Measurements from ENCODE around the gene DOK6. TPM values are rescaled to one million over a fixed set of nuclear protein-coding genes. Genes with fewer than 3 reads are reported as not detected.

Gene DOK6
- total RNA-seq, 2 experiments from 2014 or later: not detected

GRCh38 chr18:69628774-69629359 lies 228.2 kb downstream of the DOK6 start:
- POLR2A ChIA-PET: no interaction called here
- Mint-ChIP-seq H3K36me3 (ENCODE audit: low read depth) (no peaks in the 10 kb centered on the region), H3K4me1 (no peaks in the 10 kb centered on the region), H3K9me3 (ENCODE audit: low read depth) (no peaks in the 10 kb centered on the region), H3K27ac (no peak overlapping the region), H3K4me3 (no peak overlapping the region), H3K27me3 (peaks cover 1% of the 10 kb centered on the region)
- ATAC-seq (no peak), DNase-seq (no peak)
- CTCF ChIA-PET: no interaction called here
- intact Hi-C loops (cut with DNase I, micrococcal nuclease): no loop called here

GRCh38 chr18:69631281-69631680 lies 230.6 kb downstream of the DOK6 start:
- Mint-ChIP-seq H3K27me3 (peaks cover 3% of the 10 kb centered on the region), H3K4me1 (no peaks in the 10 kb centered on the region), H3K36me3 (ENCODE audit: low read depth) (no peaks in the 10 kb centered on the region), H3K9me3 (ENCODE audit: low read depth) (no peaks in the 10 kb centered on the region), H3K27ac (no peak overlapping the region), H3K4me3 (no peak overlapping the region)
- intact Hi-C loops (cut with DNase I, micrococcal nuclease): loop anchor here in 1 of 2 experiments (10.0 kb wide), 1 partner anchor 814 kb away; no protein-coding TSS in a partner anchor
- ChIA-PET CTCF (interaction anchor here (1.0 to 1.7 kb wide), 2 partner anchors 13 to 455 kb away, joined by 3 to 4 read pairs; no protein-coding TSS in a partner anchor), POLR2A (no interaction called here)
- no peak for DNase-seq
- ATAC-seq: no peak

GRCh38 chr18:69635482-69635881 lies 234.8 kb downstream of the DOK6 start:
- Mint-ChIP-seq H3K4me1 (no peaks in the 10 kb centered on the region), H3K27ac (no peak overlapping the region), H3K27me3 (peaks cover 3% of the 10 kb centered on the region), H3K4me3 (no peak overlapping the region), H3K36me3 (ENCODE audit: low read depth) (no peaks in the 10 kb centered on the region), H3K9me3 (ENCODE audit: low read depth) (no peaks in the 10 kb centered on the region)
- ChIA-PET POLR2A (no interaction called here), CTCF (no interaction called here)
- ATAC-seq (no peak), DNase-seq (no peak)
- intact Hi-C loops (cut with DNase I, micrococcal nuclease): loop anchor here in 1 of 2 experiments (5.0 to 10.0 kb wide), 3 partner anchors 322 to 809 kb away; no protein-coding TSS in a partner anchor

GRCh38 chr18:69636529-69637301 lies 236.0 kb downstream of the DOK6 start:
- H3K4me1 Mint-ChIP-seq: no peaks in the 10 kb centered on the region
- H3K27ac Mint-ChIP-seq: no peak overlapping the region
- intact Hi-C loops (cut with DNase I, micrococcal nuclease): loop anchor here (1.0 to 10.0 kb wide), 5 partner anchors 321 to 808 kb away; no protein-coding TSS in a partner anchor
- H3K9me3 Mint-ChIP-seq (ENCODE audit: low read depth): no peaks in the 10 kb centered on the region
- no peaks in the 10 kb centered on the region for H3K36me3 Mint-ChIP-seq (ENCODE audit: low read depth)
- ChIA-PET POLR2A (no interaction called here), CTCF (interaction anchor here (0.7 to 0.8 kb wide), 3 partner anchors 204 to 450 kb away, joined by 3 read pairs; no protein-coding TSS in a partner anchor)
- H3K4me3 Mint-ChIP-seq: no peak overlapping the region
- DNase-seq (peak; percentile 54), ATAC-seq (peak; percentile 73)
- H3K27me3 Mint-ChIP-seq: peaks cover 2% of the 10 kb centered on the region

- Mint-ChIP-seq H3K27me3 (peaks cover 2% of the 10 kb centered on the region), H3K4me3 (no peak overlapping the region), H3K9me3 (ENCODE audit: low read depth) (no peaks in the 10 kb centered on the region), H3K27ac (no peak overlapping the region), H3K36me3 (ENCODE audit: low read depth) (no peaks in the 10 kb centered on the region), H3K4me1 (no peaks in the 10 kb centered on the region)
- ATAC-seq (no peak), DNase-seq (no peak)
- CTCF ChIA-PET: interaction anchor here (1.0 kb wide), 1 partner anchor 448 kb away, joined by 5 read pairs; no protein-coding TSS in a partner anchor
- intact Hi-C loops (cut with DNase I, micrococcal nuclease): loop anchor here in 1 of 2 experiments (5.0 to 10.0 kb wide), 3 partner anchors 319 to 807 kb away; no protein-coding TSS in a partner anchor
- POLR2A ChIA-PET: no interaction called here
Measured at GRCh38 chr18:69638056-69638455, 237.4 kb downstream of the DOK6 start.

GRCh38 chr18:69647702-69648101 lies 247.0 kb downstream of the DOK6 start:
- Mint-ChIP-seq H3K9me3 (ENCODE audit: low read depth) (no peaks in the 10 kb centered on the region), H3K36me3 (ENCODE audit: low read depth) (no peaks in the 10 kb centered on the region), H3K27me3 (peaks cover 11% of the 10 kb centered on the region), H3K4me3 (no peak overlapping the region), H3K27ac (no peak overlapping the region), H3K4me1 (no peaks in the 10 kb centered on the region)
- ATAC-seq: no peak
- ChIA-PET POLR2A (no interaction called here), CTCF (no interaction called here)
- DNase-seq: no peak
- intact Hi-C loops (cut with DNase I, micrococcal nuclease): no loop called here

- intact Hi-C loops (cut with DNase I, micrococcal nuclease): no loop called here
- ChIA-PET POLR2A (no interaction called here), CTCF (no interaction called here)
- Mint-ChIP-seq H3K27ac (no peak overlapping the region), H3K4me1 (no peaks in the 10 kb centered on the region), H3K27me3 (peaks cover 12% of the 10 kb centered on the region), H3K36me3 (ENCODE audit: low read depth) (no peaks in the 10 kb centered on the region), H3K4me3 (no peak overlapping the region), H3K9me3 (ENCODE audit: low read depth) (no peaks in the 10 kb centered on the region)
- ATAC-seq (no peak), DNase-seq (no peak)
Measured at GRCh38 chr18:69648486-69648885, 247.8 kb downstream of the DOK6 start.

- peaks cover 17% of the 10 kb centered on the region for H3K27me3 Mint-ChIP-seq
- POLR2A ChIA-PET: no interaction called here
- DNase-seq (no peak), ATAC-seq (no peak)
- intact Hi-C loops (cut with DNase I, micrococcal nuclease): no loop called here
- H3K36me3 Mint-ChIP-seq (ENCODE audit: low read depth): no peaks in the 10 kb centered on the region
- no peak overlapping the region for H3K4me3 Mint-ChIP-seq
- H3K4me1 Mint-ChIP-seq: no peaks in the 10 kb centered on the region
- no peaks in the 10 kb centered on the region for H3K9me3 Mint-ChIP-seq (ENCODE audit: low read depth)
- H3K27ac Mint-ChIP-seq: no peak overlapping the region
- CTCF ChIA-PET: no interaction called here
Measured at GRCh38 chr18:69649684-69650083, 249.0 kb downstream of the DOK6 start.

GRCh38 chr18:69651243-69651642 lies 250.6 kb downstream of the DOK6 start:
- intact Hi-C loops (cut with DNase I, micrococcal nuclease): no loop called here
- H3K4me1 Mint-ChIP-seq: no peaks in the 10 kb centered on the region
- H3K27ac Mint-ChIP-seq: no peak overlapping the region
- CTCF ChIA-PET: no interaction called here
- ATAC-seq (no peak), DNase-seq (no peak)
- POLR2A ChIA-PET: no interaction called here
- H3K4me3 Mint-ChIP-seq: no peak overlapping the region
- peaks cover 17% of the 10 kb centered on the region for H3K27me3 Mint-ChIP-seq
- H3K36me3 Mint-ChIP-seq (ENCODE audit: low read depth): no peaks in the 10 kb centered on the region
- no peaks in the 10 kb centered on the region for H3K9me3 Mint-ChIP-seq (ENCODE audit: low read depth)

GRCh38 chr18:69655816-69656215 lies 255.1 kb downstream of the DOK6 start:
- ChIA-PET POLR2A (no interaction called here), CTCF (no interaction called here)
- Mint-ChIP-seq H3K9me3 (ENCODE audit: low read depth) (no peaks in the 10 kb centered on the region), H3K4me3 (no peak overlapping the region), H3K27me3 (peaks cover 12% of the 10 kb centered on the region), H3K27ac (no peak overlapping the region), H3K36me3 (ENCODE audit: low read depth) (no peaks in the 10 kb centered on the region), H3K4me1 (no peaks in the 10 kb centered on the region)
- DNase-seq: no peak
- intact Hi-C loops (cut with DNase I, micrococcal nuclease): no loop called here
- ATAC-seq: no peak

GRCh38 chr18:69658103-69658502 lies 257.4 kb downstream of the DOK6 start:
- CTCF ChIA-PET: interaction anchor here (0.6 to 1.1 kb wide), 2 partner anchors 86 to 429 kb away, joined by 3 read pairs; no protein-coding TSS in a partner anchor
- POLR2A ChIA-PET: no interaction called here
- Mint-ChIP-seq H3K9me3 (ENCODE audit: low read depth) (no peaks in the 10 kb centered on the region), H3K27ac (no peak overlapping the region), H3K4me3 (no peak overlapping the region), H3K27me3 (peaks cover 10% of the 10 kb centered on the region), H3K4me1 (no peaks in the 10 kb centered on the region), H3K36me3 (ENCODE audit: low read depth) (no peaks in the 10 kb centered on the region)
- ATAC-seq: no peak
- DNase-seq: no peak
- intact Hi-C loops (cut with DNase I, micrococcal nuclease): no loop called here

- CTCF ChIA-PET: interaction anchor here (0.6 kb wide), 1 partner anchor 85 kb away, joined by 3 read pairs; no protein-coding TSS in a partner anchor
- Mint-ChIP-seq H3K4me3 (no peak overlapping the region), H3K27me3 (peaks cover 9% of the 10 kb centered on the region), H3K36me3 (ENCODE audit: low read depth) (no peaks in the 10 kb centered on the region), H3K9me3 (ENCODE audit: low read depth) (no peaks in the 10 kb centered on the region), H3K27ac (no peak overlapping the region), H3K4me1 (no peaks in the 10 kb centered on the region)
- no peak for DNase-seq
- POLR2A ChIA-PET: no interaction called here
- intact Hi-C loops (cut with DNase I, micrococcal nuclease): no loop called here
- ATAC-seq: no peak
Measured at GRCh38 chr18:69658685-69659084, 258.0 kb downstream of the DOK6 start.

Data from activated CD4-positive, alpha-beta T cell treated with anti-CD3 and anti-CD28 coated beads for 36 hours (primary cell).